C4-2B (cell line): ENCODE results near the gene ZNF763.

Experiments used
- ZFX ChIP-seq: fragments of 450-650 bp; IDR thresholded peaks from 2 replicates; pipeline ENCODE4 v1.6.1; 2017
- TF ChIP-seq, protein P1 (sequence below): fragments of 450-650 bp; conservative IDR thresholded peaks from 2 replicates; pipeline ENCODE4 v1.5.1; 2017; ENCODE audit warnings: mild to moderate bottlenecking

DNA sequence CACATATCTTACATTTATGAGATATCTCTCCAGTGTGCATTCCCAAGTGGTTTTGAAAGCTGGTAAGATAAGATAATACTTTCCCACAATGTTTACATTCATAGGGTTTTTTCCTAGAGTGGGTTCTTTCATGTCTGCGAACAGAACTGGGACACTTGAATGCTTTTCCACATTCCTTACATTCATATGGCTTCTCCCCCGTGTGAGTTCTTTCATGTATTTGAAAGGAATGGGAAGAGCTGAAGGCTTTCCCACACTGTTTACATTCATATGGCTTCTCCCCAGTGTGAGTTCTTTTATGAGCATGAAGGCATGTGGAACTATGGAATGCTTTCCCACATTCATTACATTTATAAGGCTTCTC lies 50.9 kb downstream of the ZNF763 start:
- TF ChIP-seq, protein P1, sequence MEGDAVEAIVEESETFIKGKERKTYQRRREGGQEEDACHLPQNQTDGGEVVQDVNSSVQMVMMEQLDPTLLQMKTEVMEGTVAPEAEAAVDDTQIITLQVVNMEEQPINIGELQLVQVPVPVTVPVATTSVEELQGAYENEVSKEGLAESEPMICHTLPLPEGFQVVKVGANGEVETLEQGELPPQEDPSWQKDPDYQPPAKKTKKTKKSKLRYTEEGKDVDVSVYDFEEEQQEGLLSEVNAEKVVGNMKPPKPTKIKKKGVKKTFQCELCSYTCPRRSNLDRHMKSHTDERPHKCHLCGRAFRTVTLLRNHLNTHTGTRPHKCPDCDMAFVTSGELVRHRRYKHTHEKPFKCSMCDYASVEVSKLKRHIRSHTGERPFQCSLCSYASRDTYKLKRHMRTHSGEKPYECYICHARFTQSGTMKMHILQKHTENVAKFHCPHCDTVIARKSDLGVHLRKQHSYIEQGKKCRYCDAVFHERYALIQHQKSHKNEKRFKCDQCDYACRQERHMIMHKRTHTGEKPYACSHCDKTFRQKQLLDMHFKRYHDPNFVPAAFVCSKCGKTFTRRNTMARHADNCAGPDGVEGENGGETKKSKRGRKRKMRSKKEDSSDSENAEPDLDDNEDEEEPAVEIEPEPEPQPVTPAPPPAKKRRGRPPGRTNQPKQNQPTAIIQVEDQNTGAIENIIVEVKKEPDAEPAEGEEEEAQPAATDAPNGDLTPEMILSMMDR = no peak
- TF ChIP-seq ZFX = no peak
